ENCODE measurements around the gene MYL6B. TPM values are rescaled to one million over a fixed set of nuclear protein-coding genes. Genes with fewer than 3 reads are reported as not detected.
A peak's percentile ranks its signal among the peaks of the same experiment; 100 is the strongest.

MYL6B gene
- total and polyA plus RNA-seq, 2 experiments from 2014 or later, result 80.6 to 83.9 TPM

- H3K79me2 ChIP-seq, result peaks cover 12% of the 10 kb centered on the region
- H2AFZ ChIP-seq, result peak within 1 kb of the TSS; percentile 41
- WGBS (ENCODE audit: low lambda C conversion rate, missing lambda C conversion rate), result under 1% methylated on average over 60 of the region's 61 CpGs
- H4K20me1 ChIP-seq (ENCODE audit: insufficient read depth, poor library complexity, severe bottlenecking), result peaks cover 2% of the 10 kb centered on the region
- DNase-seq (ENCODE audit: low spot score), result peak; percentile 99
- no peaks in the 10 kb centered on the region for H3K9me3 ChIP-seq (ENCODE audit: low read depth)
- peaks cover 14% of the 10 kb centered on the region for H3K4me1 ChIP-seq (ENCODE audit: insufficient read depth)
- H3K27ac ChIP-seq, result peak within 1 kb of the TSS; percentile 97
- H3K4me2 ChIP-seq, result peak within 1 kb of the TSS; percentile 86
- no peaks in the 10 kb centered on the region for H3K27me3 ChIP-seq
- H3K36me3 ChIP-seq (replicated peaks; ENCODE audit: insufficient read depth, low read depth), result no peaks in the 10 kb centered on the region
- TF ChIP-seq EZH2 (IDR thresholded peaks at IDR 0.05; ENCODE audit: borderline replicate concordance) (no peak), CTCF (IDR thresholded peaks at IDR 0.05; ENCODE audit: poor library complexity) (peak; percentile 50)
- H3K9me2 ChIP-seq (replicated peaks; ENCODE audit: insufficient read depth), result no peaks in the 10 kb centered on the region
- H3K4me3 ChIP-seq, result peak within 1 kb of the TSS; percentile 49
Observed at GRCh38 chr12:56117778-56118687, 34.4 kb upstream of the MYL6B start, which contains the start of gene ZC3H10. TSS of gene ZC3H10 (plus strand) at chr12:56118266. CDS start at chr12:56120563, 2,297 bp downstream.

- peak overlapping the region; percentile 41 for H2AFZ ChIP-seq
- H3K4me1 ChIP-seq (ENCODE audit: insufficient read depth), result peaks cover 14% of the 10 kb centered on the region
- peak overlapping the region; percentile 38 for H3K4me3 ChIP-seq
- H3K79me2 ChIP-seq, result peaks cover 12% of the 10 kb centered on the region
- H3K36me3 ChIP-seq (replicated peaks; ENCODE audit: insufficient read depth, low read depth), result no peaks in the 10 kb centered on the region
- no peak for TF ChIP-seq CTCF (IDR thresholded peaks at IDR 0.05; ENCODE audit: poor library complexity)
- no peak for TF ChIP-seq EZH2phosphoT487 (IDR thresholded peaks at IDR 0.05; ENCODE audit: low read depth, severe bottlenecking, unreplicated experiment)
- TF ChIP-seq EZH2 (IDR thresholded peaks at IDR 0.05; ENCODE audit: borderline replicate concordance), result no peak
- H3K9me2 ChIP-seq (replicated peaks; ENCODE audit: insufficient read depth), result no peaks in the 10 kb centered on the region
- WGBS (ENCODE audit: low lambda C conversion rate, missing lambda C conversion rate), result 17% methylated on average over 13 of the region's 13 CpGs
- DNase-seq (ENCODE audit: low spot score), result no peak
- peak overlapping the region; percentile 86 for H3K27ac ChIP-seq
- H4K20me1 ChIP-seq (ENCODE audit: insufficient read depth, poor library complexity, severe bottlenecking), result peaks cover 2% of the 10 kb centered on the region
- peak overlapping the region; percentile 86 for H3K4me2 ChIP-seq
- no peaks in the 10 kb centered on the region for H3K27me3 ChIP-seq
- no peaks in the 10 kb centered on the region for H3K9me3 ChIP-seq (ENCODE audit: low read depth)
Observed at GRCh38 chr12:56118688-56119357, 33.6 kb upstream of the MYL6B start.

GRCh38 chr12:56119361-56119796 is 33.0 kb upstream of the MYL6B start:
- Histone ChIP-seq H3K9me2 (replicated peaks; ENCODE audit: insufficient read depth) (no peaks in the 10 kb centered on the region), H3K4me2 (peak overlapping the region; percentile 86), H3K79me2 (peaks cover 12% of the 10 kb centered on the region), H2AFZ (no peak overlapping the region), H3K27ac (peak overlapping the region; percentile 86), H4K20me1 (ENCODE audit: insufficient read depth, poor library complexity, severe bottlenecking) (peaks cover 2% of the 10 kb centered on the region), H3K36me3 (replicated peaks; ENCODE audit: insufficient read depth, low read depth) (no peaks in the 10 kb centered on the region), H3K4me1 (ENCODE audit: insufficient read depth) (peaks cover 14% of the 10 kb centered on the region), H3K27me3 (no peaks in the 10 kb centered on the region), H3K9me3 (ENCODE audit: low read depth) (no peaks in the 10 kb centered on the region), H3K4me3 (no peak overlapping the region)
- WGBS (ENCODE audit: low lambda C conversion rate, missing lambda C conversion rate), result 0% methylated on average over 2 of the region's 2 CpGs
- TF ChIP-seq CTCF (IDR thresholded peaks at IDR 0.05; ENCODE audit: poor library complexity), result peak; percentile 78
- no peak for TF ChIP-seq EZH2phosphoT487 (IDR thresholded peaks at IDR 0.05; ENCODE audit: low read depth, severe bottlenecking, unreplicated experiment)
- TF ChIP-seq EZH2 (IDR thresholded peaks at IDR 0.05; ENCODE audit: borderline replicate concordance), result no peak
- DNase-seq (ENCODE audit: low spot score), result peak; percentile 95
